ENCODE data around the gene OGN.

DNA sequence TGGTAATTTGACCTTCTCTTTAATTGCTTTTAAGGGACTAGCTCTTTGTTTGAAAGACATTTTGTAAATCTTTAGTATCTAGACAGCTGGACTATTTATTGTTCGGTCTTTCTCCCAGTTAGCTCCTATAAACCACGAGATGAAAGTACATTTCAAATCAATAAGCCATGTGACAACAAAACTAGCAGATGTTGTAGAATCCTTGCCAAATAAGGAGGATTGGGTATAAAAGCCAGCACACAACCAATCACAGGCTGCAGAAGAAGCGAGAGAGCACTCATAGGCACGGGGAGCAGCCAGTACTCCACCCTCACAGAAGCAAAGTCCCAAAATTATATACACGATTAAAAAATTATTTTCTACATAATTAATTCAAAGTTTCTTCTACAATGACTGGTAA lies 28.0 kb upstream of the OGN start:
- TF ChIP-seq POLR2AphosphoS5 (IDR thresholded peaks at IDR 0.05; ENCODE audit: low read depth, low read length) (no peak), TAF1 (IDR thresholded peaks at IDR 0.05; ENCODE audit: borderline replicate concordance, low read depth, low read length) (no peak), POLR2A (IDR thresholded peaks at IDR 0.05; ENCODE audit: low read depth, low read length) (no peak)

All from GM12892 (cell line).